ENCODE data around the gene ZP1.
A peak's percentile ranks its signal among the peaks of the same experiment; 100 is the strongest.

Gene ZP1

GRCh38 chr11:60852117-60852981 lies 15.0 kb upstream of the ZP1 start:
- peaks cover 3 to 14% of the 10 kb centered on the region in 2 donors for H3K4me1 Mint-ChIP-seq
- DNase-seq (no peak), ATAC-seq (replicated peaks) (no peak)
- H3K9me3 Mint-ChIP-seq: no peaks in the 10 kb centered on the region
- no peak overlapping the region for H3K4me3 Mint-ChIP-seq
- no peak overlapping the region for H3K27ac Mint-ChIP-seq
- no peaks in the 10 kb centered on the region for H3K27me3 Mint-ChIP-seq
- peaks cover 43 to 48% of the 10 kb centered on the region in 2 donors for H3K36me3 Mint-ChIP-seq

GRCh38 chr11:60852982-60853950 lies 14.1 kb upstream of the ZP1 start:
- Mint-ChIP-seq H3K4me1 (peaks cover 3 to 16% of the 10 kb centered on the region in 2 donors), H3K4me3 (no peak overlapping the region), H3K36me3 (peaks cover 37 to 42% of the 10 kb centered on the region in 2 donors), H3K27me3 (no peaks in the 10 kb centered on the region), H3K27ac (no peak overlapping the region), H3K9me3 (no peaks in the 10 kb centered on the region)
- no peak for ATAC-seq (replicated peaks)
- DNase-seq: no peak

- H3K27me3 Mint-ChIP-seq: no peaks in the 10 kb centered on the region
- H3K4me1 Mint-ChIP-seq: peaks cover 7 to 26% of the 10 kb centered on the region in 2 donors
- H3K9me3 Mint-ChIP-seq: no peaks in the 10 kb centered on the region
- ATAC-seq (replicated peaks) (no peak), DNase-seq (no peak)
- H3K27ac Mint-ChIP-seq: no peak overlapping the region
- H3K4me3 Mint-ChIP-seq: no peak overlapping the region
- H3K36me3 Mint-ChIP-seq: peaks cover 31 to 35% of the 10 kb centered on the region in 2 donors
Measured at GRCh38 chr11:60854140-60854846, 13.0 kb upstream of the ZP1 start.

GRCh38 chr11:60854847-60855725 lies 12.3 kb upstream of the ZP1 start:
- no peak overlapping the region for H3K4me3 Mint-ChIP-seq
- H3K27me3 Mint-ChIP-seq: no peaks in the 10 kb centered on the region
- peaks cover 8 to 24% of the 10 kb centered on the region in 2 donors for H3K4me1 Mint-ChIP-seq
- no peak for DNase-seq
- H3K36me3 Mint-ChIP-seq: peaks cover 24 to 27% of the 10 kb centered on the region in 2 donors
- ATAC-seq (replicated peaks): no peak
- H3K27ac Mint-ChIP-seq: no peak overlapping the region
- no peaks in the 10 kb centered on the region for H3K9me3 Mint-ChIP-seq

GRCh38 chr11:60855726-60856633 lies 11.4 kb upstream of the ZP1 start, which contains the start of gene PTGDR2:
PTGDR2 (minus strand) TSS chr11:60855950; CDS start chr11:60853722, 2,228 bp downstream.
- ATAC-seq (replicated peaks): no peak
- Mint-ChIP-seq H3K27ac (no peak within 1 kb of the TSS), H3K36me3 (peaks cover 17 to 20% of the 10 kb centered on the region in 2 donors), H3K27me3 (no peaks in the 10 kb centered on the region), H3K4me1 (peaks cover 8 to 17% of the 10 kb centered on the region in 2 donors), H3K4me3 (no peak within 1 kb of the TSS), H3K9me3 (no peaks in the 10 kb centered on the region)
- no peak for DNase-seq

GRCh38 chr11:60857378-60858232 lies 9.7 kb upstream of the ZP1 start:
- ATAC-seq (replicated peaks) (peak in 1 of 2 donors; percentile 51), DNase-seq (no peak)

GRCh38 chr11:60858236-60858635 lies 9.1 kb upstream of the ZP1 start:
- Mint-ChIP-seq H3K4me3 (no peak overlapping the region), H3K4me1 (peaks cover 8 to 17% of the 10 kb centered on the region in 2 donors), H3K9me3 (no peaks in the 10 kb centered on the region)

More at GRCh38 chr11:60857378-60858232, 9.7 kb upstream of the ZP1 start:
- H3K4me3 Mint-ChIP-seq: no peak overlapping the region
- no peaks in the 10 kb centered on the region for H3K9me3 Mint-ChIP-seq
- no peaks in the 10 kb centered on the region for H3K27me3 Mint-ChIP-seq
- H3K36me3 Mint-ChIP-seq: peaks cover 5 to 6% of the 10 kb centered on the region in 2 donors
- no peak overlapping the region for H3K27ac Mint-ChIP-seq
- peaks cover 8 to 17% of the 10 kb centered on the region in 2 donors for H3K4me1 Mint-ChIP-seq

GRCh38 chr11:60858731-60859464 lies 8.4 kb upstream of the ZP1 start:
- ATAC-seq (replicated peaks) (peak in 1 of 2 donors; percentile 69), DNase-seq (no peak)
- no peak overlapping the region for H3K27ac Mint-ChIP-seq
- no peak overlapping the region for H3K4me3 Mint-ChIP-seq
- peaks cover 8 to 17% of the 10 kb centered on the region in 2 donors for H3K4me1 Mint-ChIP-seq
- H3K9me3 Mint-ChIP-seq: no peaks in the 10 kb centered on the region
- H3K27me3 Mint-ChIP-seq: no peaks in the 10 kb centered on the region
- no peaks in the 10 kb centered on the region for H3K36me3 Mint-ChIP-seq

More at GRCh38 chr11:60858236-60858635, 9.1 kb upstream of the ZP1 start:
- no peak overlapping the region for H3K27ac Mint-ChIP-seq
- ATAC-seq (replicated peaks) (no peak), DNase-seq (no peak)
- no peaks in the 10 kb centered on the region for H3K27me3 Mint-ChIP-seq
- H3K36me3 Mint-ChIP-seq: peaks cover 2 to 3% of the 10 kb centered on the region in 2 donors

GRCh38 chr11:60859616-60860250 lies 7.6 kb upstream of the ZP1 start:
- no peaks in the 10 kb centered on the region for H3K36me3 Mint-ChIP-seq
- H3K27me3 Mint-ChIP-seq: no peaks in the 10 kb centered on the region
- H3K4me1 Mint-ChIP-seq: peaks cover 8 to 17% of the 10 kb centered on the region in 2 donors
- H3K27ac Mint-ChIP-seq: no peak overlapping the region
- H3K9me3 Mint-ChIP-seq: no peaks in the 10 kb centered on the region
- DNase-seq (no peak), ATAC-seq (replicated peaks) (no peak)
- H3K4me3 Mint-ChIP-seq: no peak overlapping the region

- Mint-ChIP-seq H3K27ac (no peak overlapping the region), H3K27me3 (no peaks in the 10 kb centered on the region), H3K4me3 (no peak overlapping the region), H3K4me1 (peaks cover 8 to 12% of the 10 kb centered on the region in 2 donors), H3K9me3 (no peaks in the 10 kb centered on the region), H3K36me3 (no peaks in the 10 kb centered on the region)
- DNase-seq (no peak), ATAC-seq (replicated peaks) (no peak)
Measured at GRCh38 chr11:60860943-60861342, 6.4 kb upstream of the ZP1 start.

- DNase-seq: no peak
Measured at GRCh38 chr11:60862171-60862570, 5.2 kb upstream of the ZP1 start.

More at GRCh38 chr11:60862171-60862570, 5.2 kb upstream of the ZP1 start:
- Mint-ChIP-seq H3K4me1 (peaks cover 8 to 12% of the 10 kb centered on the region in 2 donors), H3K36me3 (no peaks in the 10 kb centered on the region), H3K27me3 (no peaks in the 10 kb centered on the region), H3K9me3 (no peaks in the 10 kb centered on the region), H3K27ac (no peak overlapping the region), H3K4me3 (no peak overlapping the region)
- ATAC-seq (replicated peaks): no peak
